ENCODE results near the gene CRTAC1. TPM values are rescaled to one million over a fixed set of nuclear protein-coding genes. Genes with fewer than 3 reads are reported as not detected.

CRTAC1 gene
- total RNA-seq, 1 donor from 2014 or later: 0.06 TPM

DNA sequence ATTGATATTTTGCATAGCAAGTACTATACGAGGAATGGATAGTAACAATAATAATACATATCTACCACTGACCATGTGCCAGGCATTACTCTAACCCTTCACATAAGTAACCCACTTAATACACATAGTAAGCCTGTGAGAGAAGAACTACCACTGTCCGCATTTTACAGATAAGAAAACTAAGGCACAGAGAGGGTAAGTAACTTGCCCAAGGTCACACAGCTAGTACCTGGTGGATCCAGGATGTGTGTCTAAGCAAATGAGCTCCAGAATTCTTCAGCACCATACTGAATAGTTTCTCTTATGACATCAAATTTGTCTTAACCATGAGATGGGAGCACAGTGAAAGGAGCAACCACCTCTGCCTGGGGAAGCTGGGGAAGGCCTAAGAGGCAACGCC, 10.2 kb downstream of the CRTAC1 start:
- DNase-seq (ENCODE audit: low read depth): no peak
- no peak overlapping the region for H3K4me3 ChIP-seq (ENCODE audit: low read depth, low read length)
- TF ChIP-seq, protein P1, sequence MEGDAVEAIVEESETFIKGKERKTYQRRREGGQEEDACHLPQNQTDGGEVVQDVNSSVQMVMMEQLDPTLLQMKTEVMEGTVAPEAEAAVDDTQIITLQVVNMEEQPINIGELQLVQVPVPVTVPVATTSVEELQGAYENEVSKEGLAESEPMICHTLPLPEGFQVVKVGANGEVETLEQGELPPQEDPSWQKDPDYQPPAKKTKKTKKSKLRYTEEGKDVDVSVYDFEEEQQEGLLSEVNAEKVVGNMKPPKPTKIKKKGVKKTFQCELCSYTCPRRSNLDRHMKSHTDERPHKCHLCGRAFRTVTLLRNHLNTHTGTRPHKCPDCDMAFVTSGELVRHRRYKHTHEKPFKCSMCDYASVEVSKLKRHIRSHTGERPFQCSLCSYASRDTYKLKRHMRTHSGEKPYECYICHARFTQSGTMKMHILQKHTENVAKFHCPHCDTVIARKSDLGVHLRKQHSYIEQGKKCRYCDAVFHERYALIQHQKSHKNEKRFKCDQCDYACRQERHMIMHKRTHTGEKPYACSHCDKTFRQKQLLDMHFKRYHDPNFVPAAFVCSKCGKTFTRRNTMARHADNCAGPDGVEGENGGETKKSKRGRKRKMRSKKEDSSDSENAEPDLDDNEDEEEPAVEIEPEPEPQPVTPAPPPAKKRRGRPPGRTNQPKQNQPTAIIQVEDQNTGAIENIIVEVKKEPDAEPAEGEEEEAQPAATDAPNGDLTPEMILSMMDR (conservative IDR thresholded peaks at IDR 0.05; ENCODE audit: low read depth, low read length): no peak

GRCh38 chr10:98019784-98020183, 10.6 kb downstream of the CRTAC1 start:
- no peak for DNase-seq (ENCODE audit: low read depth)
- H3K4me3 ChIP-seq (ENCODE audit: low read depth, low read length): no peak overlapping the region
- TF ChIP-seq, protein P1 (conservative IDR thresholded peaks at IDR 0.05; ENCODE audit: low read depth, low read length): no peak

DNA sequence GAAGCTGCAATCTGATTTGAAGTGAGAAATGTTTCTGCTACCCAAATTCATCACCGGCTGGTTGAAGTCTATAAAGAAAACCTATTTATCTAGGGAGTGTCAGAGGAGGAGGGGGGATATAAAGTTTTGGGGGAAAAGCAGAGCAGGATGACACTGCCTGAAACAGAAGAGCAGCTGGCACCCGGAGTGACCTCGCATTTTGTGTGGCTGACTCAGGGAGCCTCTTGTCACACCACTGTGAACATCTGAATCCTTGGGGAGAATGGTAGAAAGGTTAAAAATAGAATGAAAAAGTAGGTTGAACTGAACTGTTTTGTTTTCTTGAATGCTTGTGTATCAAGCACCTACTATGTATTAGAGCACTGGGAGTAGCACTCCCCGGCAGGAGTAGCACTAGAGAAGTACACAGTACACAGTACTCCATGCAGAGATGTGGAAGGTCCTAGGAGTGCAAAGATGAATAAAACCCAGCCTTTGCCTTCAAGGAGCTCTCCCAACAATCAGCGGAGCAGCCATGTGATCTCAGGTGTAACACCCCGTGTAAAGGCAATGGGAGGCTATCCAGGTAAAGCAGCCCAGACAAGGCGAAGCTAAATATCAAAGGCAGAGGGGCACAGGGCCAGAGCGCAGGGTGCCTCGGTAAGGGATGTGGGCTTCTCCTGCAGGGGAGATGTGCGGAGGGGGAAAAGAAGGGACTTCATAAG, 13.5 kb downstream of the CRTAC1 start:
- no peak for DNase-seq (ENCODE audit: low read depth)
- H3K4me3 ChIP-seq (ENCODE audit: low read depth, low read length): no peak overlapping the region
- TF ChIP-seq, protein P1 (conservative IDR thresholded peaks at IDR 0.05; ENCODE audit: low read depth, low read length): no peak

GRCh38 chr10:98013776-98014175, 16.6 kb downstream of the CRTAC1 start:
- H3K4me3 ChIP-seq (ENCODE audit: low read depth, low read length): no peak overlapping the region
- DNase-seq (ENCODE audit: low read depth): no peak
- TF ChIP-seq, protein P1 (conservative IDR thresholded peaks at IDR 0.05; ENCODE audit: low read depth, low read length): no peak

- TF ChIP-seq, protein P1 (conservative IDR thresholded peaks at IDR 0.05; ENCODE audit: low read depth, low read length): no peak
- no peak for DNase-seq (ENCODE audit: low read depth)
- no peak overlapping the region for H3K4me3 ChIP-seq (ENCODE audit: low read depth, low read length)
Observed at GRCh38 chr10:98013122-98013521, 17.3 kb downstream of the CRTAC1 start.

- no peak overlapping the region for H3K4me3 ChIP-seq (ENCODE audit: low read depth, low read length)
- DNase-seq (ENCODE audit: low read depth): no peak
- TF ChIP-seq, protein P1 (conservative IDR thresholded peaks at IDR 0.05; ENCODE audit: low read depth, low read length): no peak
Observed at GRCh38 chr10:98012644-98013043, 17.8 kb downstream of the CRTAC1 start.
